Endothelial cell of hepatic sinusoid (primary cell): ENCODE measurements around the gene ENTPD8.

ENCODE experiments used
- in situ Hi-C: cut with HindIII; loops from 2 replicates; pipeline ENCODE4 v1.10.0; 2017; ENCODE audit warnings: low sequenced_read_pairs

Gene ENTPD8

DNA sequence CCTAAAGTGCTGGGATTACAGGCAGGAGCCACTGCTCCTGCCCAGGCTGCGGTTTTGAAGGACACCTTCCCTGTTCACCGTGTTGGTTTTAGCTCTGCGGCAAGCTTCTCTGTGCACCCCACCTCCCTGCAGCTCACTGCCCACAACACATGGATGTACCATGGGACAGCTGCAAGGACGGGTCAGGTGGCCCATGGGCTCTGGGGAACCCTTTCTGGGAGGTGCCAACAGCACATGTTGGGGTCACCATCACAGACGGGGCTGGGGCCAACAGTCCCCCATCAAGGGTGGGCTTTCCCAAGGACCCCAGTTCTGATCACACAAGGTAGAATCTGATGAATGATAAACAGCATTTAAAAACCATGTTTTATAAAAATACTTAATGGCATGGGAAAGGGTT is 25.7 kb downstream of the ENTPD8 start:
- in situ Hi-C loops: loop anchor here (5.0 to 10.0 kb wide), 3 partner anchors 51 to 133 kb away; no protein-coding TSS in a partner anchor

- in situ Hi-C loops: loop anchor here (10.0 kb wide), 2 partner anchors 48 to 98 kb away; no protein-coding TSS in a partner anchor
Observed at GRCh38 chr9:137412431-137412830, 28.7 kb downstream of the ENTPD8 start.

GRCh38 chr9:137411645-137412380 is 29.3 kb downstream of the ENTPD8 start:
- in situ Hi-C loops: loop anchor here (10.0 kb wide), 2 partner anchors 47 to 97 kb away; no protein-coding TSS in a partner anchor

DNA sequence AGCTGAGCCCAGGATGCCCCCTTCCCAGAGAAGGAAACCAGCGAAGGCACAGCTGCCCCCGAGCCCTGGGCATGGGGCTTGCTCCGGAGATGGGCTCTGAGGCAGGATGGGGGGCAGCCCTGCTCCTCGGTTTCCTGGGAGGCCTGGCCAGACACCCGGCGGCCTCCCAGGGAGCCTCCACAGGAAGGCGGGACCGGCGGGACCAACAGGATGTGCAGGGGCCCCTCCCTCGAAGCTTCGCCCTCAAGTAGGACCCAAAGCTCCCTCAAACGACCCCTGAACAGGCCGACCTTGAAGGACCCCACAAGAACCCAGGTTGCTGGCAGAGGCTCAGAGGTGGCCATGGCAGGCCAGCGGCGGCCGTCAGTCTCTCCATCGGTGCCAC is 29.9 kb downstream of the ENTPD8 start:
- in situ Hi-C loops: loop anchor here (10.0 kb wide), 2 partner anchors 46 to 96 kb away; no protein-coding TSS in a partner anchor

GRCh38 chr9:137410891-137411249 is 30.3 kb downstream of the ENTPD8 start:
- in situ Hi-C loops: loop anchor here (10.0 kb wide), 2 partner anchors 46 to 96 kb away; no protein-coding TSS in a partner anchor

DNA sequence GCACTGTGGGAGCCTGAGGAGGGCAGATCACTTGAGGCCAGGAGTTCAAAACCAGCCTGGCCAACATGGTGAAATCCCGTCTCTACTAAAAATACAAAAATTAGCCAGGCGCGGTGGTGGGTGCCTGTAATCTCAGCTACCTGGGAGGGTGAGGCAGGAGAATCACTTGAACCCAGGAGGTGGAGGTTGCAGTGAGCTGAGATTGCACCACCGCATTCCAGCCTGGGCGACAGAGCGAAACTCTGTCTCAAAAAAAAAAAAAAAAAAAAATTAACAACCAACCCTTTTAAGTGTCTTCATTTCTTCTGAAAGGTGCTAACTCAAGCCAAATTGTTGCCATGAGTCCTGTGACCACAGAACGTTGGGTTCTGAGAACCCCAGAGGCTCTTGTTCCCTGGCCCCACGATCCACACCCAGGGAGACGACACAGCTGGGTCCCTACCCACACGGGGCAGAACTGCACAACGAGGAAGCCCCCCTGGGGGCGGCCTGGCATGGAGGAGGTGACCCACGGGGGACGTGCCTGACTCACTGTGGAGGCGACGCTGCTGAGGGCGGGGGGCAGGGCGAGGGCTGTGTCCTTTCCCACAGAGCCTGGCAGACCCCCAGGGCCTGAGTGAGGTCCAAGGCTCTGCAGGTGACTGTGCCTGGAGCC is 30.8 kb downstream of the ENTPD8 start:
- in situ Hi-C loops: loop anchor here (10.0 kb wide), 2 partner anchors 46 to 96 kb away; no protein-coding TSS in a partner anchor

DNA sequence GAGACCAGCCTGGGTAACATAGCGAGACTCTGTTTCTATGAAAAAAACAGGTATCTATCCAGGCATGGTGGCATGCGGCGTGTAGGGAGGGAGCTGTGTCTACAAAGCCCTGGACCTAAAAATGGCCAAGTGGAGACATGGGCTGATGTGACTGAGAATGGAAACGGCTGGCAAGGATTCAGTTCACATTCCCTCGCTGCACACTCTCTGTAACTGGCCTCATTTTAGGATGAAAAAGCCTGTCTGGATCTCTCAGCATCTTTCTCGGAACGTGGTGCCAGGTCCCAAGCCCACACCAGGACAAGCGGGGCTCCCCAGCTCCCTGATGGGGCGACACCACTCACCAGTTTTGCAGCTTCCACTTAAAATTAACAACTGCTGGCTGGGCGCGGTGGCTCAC is 31.6 kb downstream of the ENTPD8 start:
- in situ Hi-C loops: no loop called here

- in situ Hi-C loops: no loop called here
Observed at GRCh38 chr9:137408651-137409405, 32.3 kb downstream of the ENTPD8 start.

- in situ Hi-C loops: no loop called here
Observed at GRCh38 chr9:137407590-137408300, 33.4 kb downstream of the ENTPD8 start.

GRCh38 chr9:137406876-137407589 is 34.1 kb downstream of the ENTPD8 start:
- in situ Hi-C loops: no loop called here

- in situ Hi-C loops: no loop called here
Observed at GRCh38 chr9:137406085-137406760, 34.9 kb downstream of the ENTPD8 start.

- in situ Hi-C loops: no loop called here
Observed at GRCh38 chr9:137405677-137406081, 35.5 kb downstream of the ENTPD8 start.

DNA sequence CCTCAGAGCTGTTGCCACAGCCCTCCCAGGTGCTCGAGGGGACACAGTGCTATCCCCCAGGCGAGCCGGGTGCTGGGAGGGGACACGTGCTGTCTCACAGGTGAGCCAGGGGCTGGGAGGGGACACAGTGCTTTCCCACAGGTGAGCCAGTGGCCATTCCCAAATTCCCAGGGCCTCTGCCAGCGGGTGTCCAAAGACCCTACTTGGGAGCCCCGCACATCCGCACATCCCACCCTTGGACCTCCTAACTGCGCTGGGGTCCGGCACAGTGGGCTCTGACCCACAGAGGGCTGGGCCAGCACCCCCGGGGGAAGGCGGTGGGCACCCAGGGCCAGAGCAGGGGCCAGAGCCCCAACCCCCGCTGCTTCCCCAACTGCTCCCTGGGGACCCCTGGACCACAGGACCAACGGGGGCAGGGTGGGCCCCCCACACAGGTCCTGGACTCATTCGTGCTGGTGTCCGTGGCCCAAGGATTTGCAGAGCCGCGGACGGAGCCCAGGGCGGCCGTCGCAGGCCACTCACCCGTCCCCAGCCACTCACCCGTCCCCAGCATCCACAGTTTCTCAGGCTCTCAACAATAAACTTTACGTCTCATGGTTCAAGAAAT is 36.1 kb downstream of the ENTPD8 start:
- in situ Hi-C loops: no loop called here

DNA sequence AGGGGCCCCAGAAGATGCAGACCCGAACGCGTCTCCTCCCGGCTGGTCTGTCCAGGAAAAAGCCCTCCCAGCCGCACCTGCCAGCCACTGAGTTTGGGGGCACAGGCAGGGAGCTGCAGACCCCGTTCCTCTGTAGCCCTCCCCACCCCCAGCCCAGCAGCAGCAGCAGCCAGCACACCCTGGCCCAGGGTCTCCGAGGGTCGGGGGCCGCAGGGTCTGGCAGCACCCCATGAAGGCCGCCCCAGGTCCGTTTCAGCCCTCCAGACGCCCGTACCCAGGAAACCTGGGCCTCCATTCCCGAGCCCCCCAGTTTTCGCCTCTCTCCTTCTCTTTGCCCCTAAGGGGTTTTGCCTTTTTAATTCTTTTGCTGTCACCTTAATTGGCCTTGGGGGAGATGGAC is 37.9 kb downstream of the ENTPD8 start:
- in situ Hi-C loops: no loop called here

- in situ Hi-C loops: no loop called here
Observed at GRCh38 chr9:137402746-137403145, 38.4 kb downstream of the ENTPD8 start.

- in situ Hi-C loops: no loop called here
Observed at GRCh38 chr9:137398561-137399468, 42.3 kb downstream of the ENTPD8 start.

DNA sequence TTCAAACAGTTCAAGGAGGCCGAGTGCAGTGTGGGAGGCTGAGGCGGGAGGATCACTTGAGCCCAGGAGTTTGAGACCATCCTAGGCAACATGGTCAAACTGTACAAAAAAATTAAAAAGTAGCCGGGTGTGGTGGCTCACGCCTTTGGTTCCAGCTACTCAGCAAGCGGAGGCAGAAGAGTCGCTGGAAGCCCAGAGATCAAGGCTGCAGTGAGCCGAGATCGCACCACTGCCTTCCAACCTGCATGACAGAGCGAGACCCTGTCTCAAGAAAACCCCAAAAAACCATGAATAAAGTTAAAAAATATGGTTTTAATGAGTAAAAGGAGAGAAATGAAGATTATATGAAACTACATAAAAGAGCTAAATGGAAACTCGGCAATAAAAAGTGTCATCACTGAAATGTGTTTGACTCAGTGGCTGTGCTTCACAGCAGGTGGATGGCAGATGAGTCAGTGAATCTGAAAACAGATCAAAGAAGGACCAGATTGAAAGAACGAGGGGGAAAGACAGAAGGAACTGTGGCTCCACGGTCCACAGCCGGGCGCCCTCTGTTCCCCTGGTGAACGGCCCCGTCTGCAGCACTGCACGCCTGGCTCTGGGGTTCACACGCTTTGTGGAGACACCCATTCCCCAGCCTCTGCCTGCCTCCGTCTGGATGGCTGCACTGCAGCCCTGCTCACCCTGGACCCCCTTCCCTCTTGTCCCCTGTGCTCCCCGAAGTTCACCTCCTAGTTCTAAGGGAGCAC is 43.3 kb downstream of the ENTPD8 start:
- in situ Hi-C loops: no loop called here
